Measurements from ENCODE around the gene TLX1. TPM values are rescaled to one million over a fixed set of nuclear protein-coding genes. Genes with fewer than 3 reads are reported as not detected.

TLX1 gene
- polyA plus RNA-seq, 1 donor: not detected

DNA sequence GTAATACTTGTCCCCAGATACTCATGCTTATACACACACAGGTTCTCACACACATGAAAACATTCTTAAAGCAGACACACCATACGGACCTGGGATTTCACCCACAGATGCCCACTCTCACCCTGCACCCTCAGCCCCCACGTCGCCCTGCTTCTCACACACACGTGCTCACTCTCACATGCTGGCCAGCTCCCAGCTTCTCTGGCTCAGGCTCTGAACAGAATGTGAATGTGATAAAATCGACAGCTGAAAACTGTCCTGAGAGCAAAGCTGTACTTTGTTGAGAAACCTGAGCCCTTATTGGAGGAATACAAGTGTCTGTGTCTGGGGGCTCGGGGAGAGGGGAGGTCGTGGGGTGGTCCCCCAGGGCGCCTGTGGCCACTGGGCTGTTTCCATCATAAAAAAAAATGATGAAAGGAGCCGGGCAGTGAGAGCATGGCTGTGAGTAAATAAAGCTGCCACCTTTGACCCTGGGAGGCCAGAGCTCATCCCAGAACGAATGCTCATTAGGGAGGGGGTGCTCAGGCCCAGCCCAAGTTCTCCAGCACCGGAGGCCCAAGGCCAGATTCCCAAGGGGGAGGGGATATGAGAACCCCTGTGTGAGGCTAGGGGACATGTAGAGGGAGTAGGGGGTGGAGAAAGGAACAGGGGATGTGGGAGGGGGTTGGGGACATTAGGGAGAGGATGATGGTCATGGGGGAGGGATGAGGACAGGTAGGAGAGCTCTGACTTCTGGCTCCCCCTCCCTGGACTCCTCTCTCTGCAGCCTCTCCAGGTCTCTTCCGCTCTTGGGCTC lies 18.1 kb upstream of the TLX1 start:
- no peak for DNase-seq

DNA sequence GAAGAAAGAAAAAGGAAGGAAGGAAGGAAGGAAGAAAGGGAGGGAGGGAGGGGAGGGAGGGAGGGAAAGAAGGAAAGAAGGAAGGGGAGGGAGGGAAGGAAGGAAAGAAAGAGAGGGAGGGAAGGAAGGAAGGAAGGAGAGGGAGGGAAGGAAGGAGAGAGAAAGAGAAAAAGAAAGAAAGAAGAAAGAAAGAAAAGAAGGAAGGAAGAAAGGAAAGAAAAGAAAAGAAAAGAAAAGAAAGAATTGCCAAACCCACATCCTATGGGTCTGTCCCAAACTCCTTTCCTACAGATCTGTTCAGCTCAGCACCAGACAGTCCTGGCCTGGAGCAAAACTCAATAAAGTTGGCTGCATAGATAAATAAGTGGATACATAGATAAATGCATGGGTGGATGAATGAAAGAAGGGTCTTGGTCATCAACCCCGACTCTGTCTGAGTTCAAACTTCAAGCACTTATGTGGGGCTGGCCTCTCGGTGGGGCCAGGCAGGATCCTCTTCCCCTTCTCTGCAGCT lies 17.2 kb upstream of the TLX1 start:
- DNase-seq: no peak

DNA sequence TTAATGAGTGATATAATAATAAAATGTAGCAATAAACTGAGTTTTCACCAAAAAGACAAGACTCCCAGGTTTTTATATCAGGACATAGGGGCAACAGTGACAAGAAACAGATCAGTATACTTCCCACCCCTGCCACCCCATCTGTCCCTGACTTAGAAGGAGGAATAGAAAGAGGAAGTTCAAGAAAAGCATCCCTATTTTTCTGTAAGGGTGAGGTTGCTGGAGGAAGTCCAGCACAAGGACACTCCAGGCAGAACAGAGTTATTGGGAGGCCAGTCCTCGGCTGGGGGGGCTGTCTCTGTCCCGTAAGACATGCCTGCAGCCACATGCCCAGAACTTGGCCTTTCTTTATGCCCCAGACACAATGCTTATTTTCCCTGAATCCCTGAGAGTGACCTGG lies 16.5 kb upstream of the TLX1 start:
- no peak for DNase-seq

DNA sequence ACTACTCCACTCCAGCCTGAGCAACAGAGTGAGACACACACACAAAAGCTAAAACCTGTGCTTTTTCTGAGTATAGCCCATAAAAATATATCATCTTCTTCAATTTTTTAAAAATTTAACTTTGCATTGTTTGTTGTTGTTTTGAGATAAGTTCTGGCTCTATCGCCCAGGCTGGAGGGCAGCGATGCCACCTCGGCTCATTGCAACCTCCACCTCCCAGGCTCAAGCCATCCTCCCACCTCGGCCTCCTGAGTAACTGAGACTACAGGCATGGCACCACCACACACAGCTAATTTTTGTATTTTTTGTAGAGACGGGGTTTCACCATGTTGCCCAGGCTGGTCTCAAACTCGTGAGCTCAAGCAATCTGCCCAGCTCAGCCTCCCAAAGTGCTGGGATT lies 14.3 kb upstream of the TLX1 start:
- no peak for DNase-seq

DNA sequence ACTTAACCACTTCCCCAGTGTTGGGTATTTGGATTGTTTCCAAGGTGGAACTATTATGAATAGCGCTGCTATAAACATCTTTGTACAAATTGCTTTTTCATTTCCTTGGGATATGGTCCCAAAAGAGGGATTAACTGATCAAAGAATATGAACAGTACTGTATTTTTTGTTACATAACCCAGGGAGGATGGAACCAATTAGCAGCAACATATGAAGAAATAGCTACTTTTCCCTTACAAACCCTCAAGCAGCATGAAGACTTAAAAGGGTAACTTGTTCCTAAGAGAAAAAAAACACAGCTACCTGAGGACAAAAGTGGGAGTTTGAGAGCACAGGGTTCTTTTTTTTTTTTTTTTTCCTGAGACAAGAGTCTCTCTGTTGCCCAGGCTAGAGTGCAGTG lies 13.1 kb upstream of the TLX1 start:
- no peak for DNase-seq

DNA sequence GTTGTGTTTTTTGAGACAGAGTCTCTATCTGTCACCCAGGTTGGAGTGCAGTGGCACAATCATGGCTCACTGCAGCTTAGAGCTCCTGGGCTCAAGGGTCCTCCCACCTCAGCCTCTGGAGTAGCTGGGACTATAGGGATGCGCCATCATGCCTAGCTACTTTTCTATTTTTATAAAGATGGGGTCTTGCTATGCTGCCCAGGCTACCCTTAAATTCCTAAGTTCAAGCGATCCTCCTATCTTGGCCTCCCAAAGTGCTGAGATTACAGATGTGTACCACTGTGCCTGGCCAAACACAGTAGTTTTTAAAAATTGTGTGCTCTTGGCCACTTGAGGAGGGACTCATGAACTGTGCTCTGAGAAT lies 10.6 kb upstream of the TLX1 start:
- DNase-seq: no peak

DNA sequence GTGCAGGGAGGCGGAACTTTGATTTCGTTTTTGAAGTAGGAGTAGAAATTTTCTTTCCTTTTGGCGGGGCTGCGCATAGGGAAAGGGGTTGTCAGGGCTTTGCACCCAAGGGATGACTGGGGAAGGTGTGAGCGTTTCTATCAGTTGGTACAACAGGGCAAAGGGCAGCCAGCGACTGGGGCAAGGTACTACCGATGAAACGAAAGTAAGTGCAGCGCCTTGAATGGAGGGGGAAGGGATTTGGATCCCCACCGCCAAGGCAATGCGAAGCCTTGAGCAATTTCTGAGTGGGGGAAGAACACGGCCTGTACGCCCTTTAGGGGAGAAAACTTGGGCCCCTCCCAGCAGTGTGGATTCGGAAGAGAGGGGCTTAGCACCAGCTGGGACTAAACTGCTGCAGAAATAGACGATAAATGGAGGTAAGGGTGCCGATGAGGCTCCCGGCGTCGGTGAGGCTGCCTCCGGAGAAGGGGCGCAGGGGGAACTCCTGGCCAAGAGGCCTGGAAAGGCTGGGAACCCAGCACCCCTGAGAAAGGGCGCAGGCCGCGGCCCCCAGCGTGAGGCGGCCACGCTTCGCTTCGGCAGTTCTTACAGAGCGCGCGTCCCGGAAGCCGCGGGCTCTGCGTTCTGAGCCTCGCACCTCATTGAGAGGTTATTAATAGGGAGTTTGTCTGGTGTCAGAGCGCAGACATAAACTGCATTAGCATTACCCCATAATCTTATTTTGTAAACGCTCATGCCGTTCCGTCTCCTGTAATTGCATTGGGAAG lies 10.0 kb upstream of the TLX1 start:
- DNase-seq: no peak

DNA sequence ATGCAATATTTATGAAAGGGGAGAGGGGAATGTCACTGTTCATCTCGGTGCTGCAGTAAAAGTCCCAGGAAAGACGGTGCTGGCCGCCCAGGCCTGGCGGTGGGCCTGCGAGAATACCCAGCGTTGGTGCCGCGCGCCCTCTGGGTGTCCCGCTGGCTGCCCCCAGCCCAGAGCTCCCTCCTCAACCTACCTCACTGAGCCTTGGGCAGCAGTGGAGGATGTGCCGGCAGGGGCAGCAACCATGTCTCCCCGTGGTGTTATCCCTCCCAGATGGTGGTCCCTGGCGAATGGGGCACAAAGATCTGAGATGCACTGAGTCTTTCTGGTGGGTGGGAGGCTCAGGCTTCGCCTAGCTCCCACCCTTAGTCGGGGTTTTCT lies 9.5 kb upstream of the TLX1 start:
- no peak for DNase-seq

DNA sequence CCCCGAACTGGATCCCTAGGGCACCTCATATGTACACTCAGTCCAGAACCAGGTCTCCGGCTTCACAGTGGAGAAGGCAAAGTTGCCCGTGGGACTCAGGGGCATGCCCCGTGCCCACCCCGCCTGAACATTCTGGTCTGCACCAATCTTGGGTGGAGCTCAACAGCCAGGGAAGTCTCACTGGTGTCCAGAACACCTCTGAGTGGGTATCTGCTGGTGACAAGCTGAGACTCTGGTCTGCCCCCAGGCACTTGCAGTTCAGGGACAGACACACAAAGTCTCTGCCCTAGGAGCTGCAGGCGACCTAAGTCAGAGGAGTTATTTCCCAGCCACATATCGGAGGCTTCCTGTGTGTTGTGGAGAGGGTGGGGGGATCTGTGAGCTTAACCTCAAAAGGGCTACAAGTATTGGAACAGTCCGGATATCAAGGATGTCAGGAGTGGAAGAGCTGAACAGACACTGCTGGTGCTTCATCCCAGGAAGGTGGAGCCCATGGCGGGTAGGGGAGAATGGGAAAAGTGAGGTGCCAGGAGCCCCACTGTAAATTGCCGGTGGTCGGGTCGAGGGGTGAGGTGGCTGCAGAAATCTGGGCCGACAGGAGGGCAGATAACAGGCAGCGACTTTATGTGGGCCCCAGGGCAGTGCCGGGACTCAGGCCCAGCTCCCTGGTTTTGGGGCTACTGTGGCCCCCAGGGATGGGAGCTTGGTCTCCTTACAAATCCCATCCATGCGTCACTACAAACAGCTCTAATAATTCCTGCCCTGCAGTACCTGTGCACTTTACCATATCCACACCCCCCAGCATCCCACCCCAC lies 8.6 kb upstream of the TLX1 start:
- no peak for DNase-seq

DNA sequence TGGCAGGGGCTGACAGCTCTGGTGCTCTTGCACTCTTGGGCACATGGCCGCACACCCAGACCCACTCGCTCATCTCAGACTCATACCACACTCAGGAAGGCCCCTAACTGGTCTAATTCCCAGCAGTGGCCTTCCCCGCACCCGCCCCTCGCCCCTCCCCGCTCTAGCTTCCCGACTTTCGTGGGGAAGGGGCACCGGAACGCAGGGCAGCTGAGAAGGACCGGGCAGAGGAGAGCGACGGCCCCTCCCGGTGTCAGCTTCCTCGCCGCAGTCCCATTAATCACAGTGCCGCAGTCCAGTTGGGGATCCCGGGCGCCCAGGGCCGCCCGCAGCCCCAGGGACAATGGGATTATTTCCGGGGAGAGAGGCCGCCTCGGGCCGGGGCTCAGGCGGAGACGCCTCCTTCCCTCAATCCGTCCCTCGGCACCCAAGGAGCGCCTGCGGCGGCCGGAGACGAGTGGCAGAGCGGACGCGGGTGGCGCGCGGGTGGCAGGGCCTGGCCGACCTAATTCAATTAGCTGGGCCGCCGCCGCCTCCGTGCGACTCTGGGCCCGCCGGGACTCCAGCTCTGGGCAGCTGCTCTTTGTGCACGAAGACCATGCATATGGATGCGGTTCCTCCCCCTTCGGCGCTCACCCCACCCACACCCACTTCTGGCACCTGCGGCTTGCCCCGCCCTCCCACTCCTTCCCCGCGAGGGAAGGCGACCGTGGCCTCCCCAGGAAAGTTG lies 7.8 kb upstream of the TLX1 start:
- DNase-seq: no peak

DNA sequence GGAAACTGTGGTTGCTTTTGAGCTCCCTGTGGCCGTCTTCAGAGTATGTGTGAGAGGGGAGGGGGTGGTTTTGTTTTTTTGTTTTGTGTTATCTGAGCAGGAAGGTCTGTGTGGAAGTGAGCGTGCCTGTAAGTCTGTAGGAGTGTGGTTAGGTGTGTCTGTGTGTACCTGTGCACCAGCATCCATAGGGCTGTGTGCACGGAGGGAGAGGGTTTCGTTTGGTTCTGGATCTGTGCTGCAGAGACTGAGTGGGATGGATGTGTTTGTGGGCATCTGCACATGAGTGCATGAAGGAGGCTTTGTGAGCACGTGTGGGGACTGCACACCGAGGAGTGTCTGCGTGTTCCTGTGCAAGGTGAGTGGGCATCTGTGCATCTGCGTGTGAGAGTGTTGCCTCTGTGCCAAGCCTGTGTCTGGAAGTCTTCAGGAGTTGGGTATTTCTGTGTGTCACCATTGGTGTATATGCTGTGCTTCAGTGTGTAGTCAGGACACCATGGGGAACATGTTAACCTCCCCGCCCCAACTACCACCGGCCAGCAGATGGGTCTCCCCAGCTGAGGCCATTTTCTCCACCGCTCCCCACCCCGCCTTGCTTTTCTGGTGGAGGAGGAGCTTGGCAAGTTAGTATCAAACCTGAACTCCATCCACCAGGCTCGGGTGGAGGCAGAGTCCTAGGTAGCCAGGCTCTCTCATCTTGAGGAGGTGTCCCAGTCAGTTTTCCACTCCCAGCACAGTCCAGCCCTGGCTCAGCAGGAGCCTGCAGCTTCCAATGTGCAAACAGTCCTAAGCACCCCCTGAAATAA lies 7.1 kb upstream of the TLX1 start:
- DNase-seq: no peak

DNA sequence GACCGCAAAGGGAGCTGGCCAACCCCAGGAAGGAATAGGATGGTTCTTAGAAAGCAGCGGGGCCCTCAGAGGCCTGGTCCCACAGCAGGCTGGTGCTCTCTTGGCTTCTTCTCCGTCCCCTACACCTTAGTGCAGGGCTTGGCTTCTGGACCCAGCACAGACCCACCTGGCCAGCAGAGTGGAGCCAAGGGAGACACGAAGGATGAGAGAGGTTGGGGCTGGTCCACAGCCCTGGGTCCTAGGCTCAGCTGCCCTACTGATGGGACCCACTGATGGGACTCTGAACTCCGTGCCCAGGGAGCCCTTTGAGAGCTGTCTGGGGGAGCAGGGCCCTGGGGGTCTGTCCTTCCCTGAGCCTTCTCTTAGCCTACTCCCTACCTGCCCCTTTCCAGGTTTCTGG lies 6.2 kb upstream of the TLX1 start:
- no peak for DNase-seq

DNA sequence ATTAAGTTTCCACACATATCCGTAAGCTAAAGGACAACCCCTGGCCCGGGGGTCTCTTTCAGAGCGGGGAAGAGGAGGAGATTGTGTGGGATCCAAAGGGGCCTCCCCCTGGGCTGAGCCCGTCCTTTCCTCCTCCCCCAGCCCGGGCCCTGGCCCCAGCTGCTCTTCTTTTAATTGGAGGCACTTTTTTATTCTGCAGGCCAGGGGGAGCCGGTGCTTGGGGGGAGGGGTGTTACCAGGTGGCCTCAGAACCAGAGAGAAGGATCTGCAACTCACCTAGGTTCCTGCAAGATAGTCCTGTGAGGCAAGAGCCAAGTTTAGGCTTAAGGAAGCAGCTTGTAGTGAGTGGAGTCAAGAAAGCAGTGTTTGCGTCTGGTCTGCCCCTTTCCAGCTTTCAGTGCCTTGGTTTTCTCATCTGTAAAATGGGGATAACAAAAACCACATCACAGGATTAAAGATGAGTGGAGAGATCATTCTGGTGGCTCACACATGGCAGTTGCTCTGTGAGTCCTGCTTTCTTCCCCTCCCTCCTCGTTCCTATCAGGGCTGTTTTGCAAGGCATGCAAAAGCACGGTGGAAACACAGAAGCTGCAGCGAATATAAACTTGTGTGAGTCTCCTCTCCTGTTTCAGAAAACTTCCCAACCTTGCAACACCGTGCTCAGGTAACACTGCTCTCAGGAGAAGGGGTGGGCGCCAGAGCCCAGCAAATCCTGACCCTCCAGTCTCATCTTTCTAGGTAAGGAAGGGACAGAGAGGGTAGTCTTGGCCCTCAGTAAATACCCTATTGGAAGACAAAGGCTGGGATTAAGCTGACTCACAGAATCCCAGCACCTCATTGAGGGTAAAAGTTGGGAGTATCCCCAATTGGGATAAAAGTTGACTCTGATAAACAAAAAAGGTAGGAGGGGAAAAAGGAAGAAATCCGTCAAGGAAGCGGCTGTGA lies 4.1 kb upstream of the TLX1 start:
- DNase-seq: no peak

DNA sequence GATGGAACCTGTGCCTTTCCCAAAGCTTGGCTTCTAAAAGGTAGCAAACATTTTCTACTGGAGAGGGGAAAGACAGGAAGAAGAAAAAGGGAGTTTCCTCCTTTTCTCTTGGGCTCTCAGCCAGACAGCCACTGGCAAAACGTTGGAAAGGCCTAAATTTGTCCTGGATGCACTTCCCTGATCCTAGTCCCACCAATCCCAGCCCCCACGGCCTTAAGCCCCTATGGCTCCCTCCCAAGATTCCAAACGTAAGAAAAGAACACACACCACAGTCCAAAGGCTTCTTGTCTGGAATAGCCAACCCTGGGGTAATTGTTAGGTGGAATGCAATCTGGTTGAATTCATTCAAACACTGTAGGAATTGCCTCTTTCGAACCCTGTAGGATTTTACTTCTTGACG lies 959 bp upstream of the TLX1 start:
- DNase-seq: no peak

DNA sequence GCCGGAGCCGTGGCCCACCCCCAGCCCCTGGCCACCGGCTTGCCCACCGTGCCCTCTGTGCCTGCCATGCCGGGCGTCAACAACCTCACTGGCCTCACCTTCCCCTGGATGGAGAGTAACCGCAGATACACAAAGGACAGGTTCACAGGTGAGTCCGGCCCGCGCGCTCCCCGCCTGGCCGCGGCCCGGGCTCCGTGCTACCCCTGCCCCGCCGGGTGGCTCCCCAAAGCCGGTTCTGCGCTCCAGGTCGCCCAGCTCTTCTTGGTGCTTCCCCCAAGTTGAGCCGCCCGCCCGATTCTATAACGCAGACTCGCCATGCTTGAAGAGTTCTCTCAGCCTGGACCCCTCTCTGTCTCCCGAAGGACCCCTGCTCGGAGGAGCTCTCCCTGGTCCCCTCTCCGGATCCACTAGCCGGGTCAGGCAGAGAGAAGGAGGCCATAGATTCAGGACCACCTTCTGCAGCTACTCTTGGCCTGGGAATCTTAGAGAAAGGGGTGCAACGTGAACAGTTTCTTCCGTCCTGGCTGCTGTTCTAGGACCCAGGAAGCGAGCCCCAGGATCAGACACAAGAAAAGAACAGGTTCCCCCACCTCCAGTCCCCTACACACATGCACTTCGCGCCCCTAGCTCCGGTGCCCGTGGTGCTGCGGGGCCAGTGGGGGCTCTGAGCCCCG lies 999 bp downstream of the TLX1 start:
- no peak for DNase-seq

DNA sequence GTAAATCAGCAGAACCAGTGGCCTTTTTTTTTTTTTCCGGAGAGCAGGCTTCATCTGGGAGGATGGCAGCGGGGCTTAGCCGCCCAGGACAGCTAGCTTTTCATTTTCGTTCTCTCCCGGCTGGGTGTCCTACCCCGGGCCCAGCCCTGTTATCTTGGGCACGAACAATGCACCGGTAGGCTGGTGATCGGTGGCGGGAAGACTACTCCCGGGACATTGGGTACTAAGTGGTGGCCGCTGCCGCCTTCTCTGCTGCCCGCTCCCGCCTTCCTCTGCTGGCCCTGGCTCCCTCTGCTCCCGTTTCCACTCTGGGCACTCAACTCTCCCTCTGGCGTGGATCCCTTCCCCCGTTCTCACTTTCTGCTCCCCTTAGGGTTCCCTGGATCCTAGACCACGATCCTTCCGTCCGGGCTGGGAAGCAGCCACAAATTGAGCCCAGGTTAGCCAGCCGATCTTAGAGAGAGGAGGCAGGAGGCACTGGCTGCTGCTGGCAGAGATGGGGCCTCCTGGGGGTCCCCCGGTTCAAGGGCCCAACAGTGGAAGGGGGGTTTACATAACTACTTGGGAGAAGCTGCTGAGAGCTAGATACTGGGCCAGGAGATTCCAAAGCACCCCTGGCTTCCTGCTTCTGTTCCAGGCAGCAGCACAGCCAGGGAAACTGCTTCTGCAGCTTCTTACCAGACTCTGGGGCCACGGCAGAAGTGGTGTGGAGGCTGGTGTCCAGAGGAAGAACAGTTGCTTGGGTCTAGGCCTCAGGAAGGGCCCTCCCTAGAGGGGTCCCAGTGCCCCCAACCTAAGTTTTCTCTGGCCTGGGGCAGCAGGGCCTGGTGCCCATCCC lies 1.8 kb downstream of the TLX1 start:
- no peak for DNase-seq

DNA sequence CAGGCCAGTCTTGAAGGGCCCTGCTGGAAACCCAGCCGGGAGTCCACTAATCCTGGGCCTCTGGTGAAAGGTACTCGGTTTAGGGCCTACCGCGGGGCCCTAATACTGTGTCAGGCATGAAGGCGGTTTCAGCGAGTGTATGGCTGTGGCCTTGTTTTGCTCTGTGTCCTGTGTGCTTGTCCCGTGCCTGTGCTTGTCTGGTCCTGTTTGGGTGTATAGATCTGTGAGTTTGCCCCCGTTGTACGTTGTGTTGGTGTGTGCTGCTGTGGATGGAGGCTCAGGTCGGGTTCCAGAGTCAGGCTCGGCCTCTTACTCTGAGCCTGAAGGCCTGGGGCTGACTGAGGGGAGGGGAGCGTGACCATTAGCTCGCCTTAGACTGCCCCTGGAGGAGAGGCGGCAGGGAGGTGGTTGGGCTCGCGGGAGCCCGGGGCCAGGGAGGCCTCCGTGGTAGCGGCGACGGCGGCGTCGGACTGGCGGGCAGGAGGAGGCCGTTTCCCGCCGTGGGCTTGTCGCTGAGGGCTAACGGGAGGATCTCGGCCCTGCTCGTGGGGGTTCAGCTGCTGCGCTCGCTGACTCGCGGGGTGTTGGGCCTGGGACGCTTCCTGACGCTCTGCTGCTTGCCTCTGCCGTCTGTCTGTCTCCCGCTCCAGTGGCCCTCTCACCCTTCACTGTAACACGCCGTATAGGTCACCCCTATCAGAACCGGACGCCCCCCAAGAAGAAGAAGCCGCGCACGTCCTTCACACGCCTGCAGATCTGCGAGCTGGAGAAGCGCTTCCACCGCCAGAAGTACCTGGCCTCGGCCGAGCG lies 2.6 kb downstream of the TLX1 start:
- DNase-seq: no peak
